GM19395 (cell line): ENCODE results near the gene PSMD3.
"Not testable (repeated sequence)": the region's sequence is repeated elsewhere in the genome, so short reads cannot be mapped to it uniquely, and the experiment has no call there.

ENCODE experiments used
- ATAC-seq: cut with Tn5 transposase; IDR thresholded peaks from one replicate; pipeline ENCODE4 v1.9.1; 2021; ENCODE audit warnings: mild to moderate bottlenecking, moderate library complexity; ENCODE audit not compliant: unreplicated experiment

The PSMD3 gene

DNA sequence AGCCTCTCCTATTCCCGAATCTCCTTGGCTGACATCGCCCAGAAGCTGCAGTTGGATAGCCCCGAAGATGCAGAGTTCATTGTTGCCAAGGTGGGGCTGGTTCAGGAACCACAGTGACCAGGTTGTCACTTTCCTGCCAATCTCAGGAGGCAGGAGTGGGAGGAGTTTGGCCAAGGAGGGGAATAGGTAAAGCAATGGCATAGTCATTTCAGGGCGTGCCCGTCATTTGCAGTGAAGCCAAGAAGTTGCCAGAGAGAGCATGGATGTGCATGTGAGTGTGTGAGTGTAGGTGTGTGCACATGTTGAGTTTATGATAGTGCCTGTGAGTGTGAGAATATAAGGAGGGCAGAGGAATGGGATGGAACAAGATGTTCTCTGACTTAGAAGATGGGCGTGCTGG lies 14.8 kb downstream of the PSMD3 start:
- no peak for ATAC-seq

DNA sequence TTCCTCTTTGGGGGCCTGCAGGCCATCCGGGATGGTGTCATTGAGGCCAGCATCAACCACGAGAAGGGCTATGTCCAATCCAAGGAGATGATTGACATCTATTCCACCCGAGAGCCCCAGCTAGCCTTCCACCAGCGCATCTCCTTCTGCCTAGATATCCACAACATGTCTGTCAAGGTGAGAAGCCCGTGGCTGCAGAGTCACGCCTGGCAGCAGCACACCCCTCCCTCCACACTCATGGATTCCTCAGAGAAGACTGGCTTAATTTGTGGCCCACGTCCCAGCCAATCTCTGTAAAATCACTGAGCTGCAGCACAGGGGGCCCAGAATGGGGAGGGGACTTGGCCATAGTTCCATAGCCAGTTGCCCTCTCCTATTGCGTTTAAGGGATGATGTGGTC lies 15.6 kb downstream of the PSMD3 start:
- ATAC-seq = no peak

DNA sequence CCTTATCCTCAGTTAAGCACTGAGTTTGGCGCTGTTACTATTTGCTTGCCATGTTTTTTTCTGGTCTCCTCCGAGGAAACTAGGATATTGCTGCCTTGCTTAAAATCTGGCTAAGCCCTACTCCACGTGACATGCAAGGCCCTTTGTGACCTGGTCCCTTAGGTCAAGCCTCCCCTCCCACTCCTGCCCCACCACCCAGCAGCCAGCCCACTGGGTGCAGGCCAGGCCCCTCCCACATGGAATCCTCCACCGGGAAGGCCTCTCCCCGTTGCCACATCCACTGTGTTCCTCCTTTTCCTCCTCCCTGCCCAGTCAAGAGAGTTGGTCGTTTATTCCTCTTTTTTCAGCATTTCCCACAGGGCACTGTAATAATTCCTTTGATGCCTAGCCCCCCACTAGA lies 16.2 kb downstream of the PSMD3 start:
- no peak for ATAC-seq

DNA sequence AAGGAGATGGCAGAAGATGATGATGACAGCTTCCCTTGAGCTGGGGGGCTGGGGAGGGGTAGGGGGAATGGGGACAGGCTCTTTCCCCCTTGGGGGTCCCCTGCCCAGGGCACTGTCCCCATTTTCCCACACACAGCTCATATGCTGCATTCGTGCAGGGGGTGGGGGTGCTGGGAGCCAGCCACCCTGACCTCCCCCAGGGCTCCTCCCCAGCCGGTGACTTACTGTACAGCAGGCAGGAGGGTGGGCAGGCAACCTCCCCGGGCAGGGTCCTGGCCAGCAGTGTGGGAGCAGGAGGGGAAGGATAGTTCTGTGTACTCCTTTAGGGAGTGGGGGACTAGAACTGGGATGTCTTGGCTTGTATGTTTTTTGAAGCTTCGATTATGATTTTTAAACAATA lies 16.9 kb downstream of the PSMD3 start:
- ATAC-seq = no peak

DNA sequence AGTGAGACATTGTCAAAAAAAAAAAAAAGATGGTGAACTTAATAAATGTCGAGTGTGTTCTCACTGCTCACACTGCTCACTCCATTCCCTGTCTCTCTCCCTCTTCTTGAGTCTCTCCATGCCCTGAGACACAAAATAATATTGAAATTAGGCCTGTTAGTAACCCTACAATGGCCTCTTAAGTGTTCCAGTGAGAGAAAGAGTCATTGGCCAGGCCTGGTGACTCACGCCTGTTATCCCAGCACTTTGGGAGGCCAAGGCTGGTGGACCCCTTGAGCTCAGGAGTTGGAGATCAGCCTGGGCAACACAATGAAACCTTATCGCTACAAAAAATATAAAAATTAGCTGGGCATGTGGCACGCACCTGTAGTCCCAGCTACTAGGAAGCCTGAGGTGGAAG lies 18.5 kb downstream of the PSMD3 start:
- no peak for ATAC-seq

DNA sequence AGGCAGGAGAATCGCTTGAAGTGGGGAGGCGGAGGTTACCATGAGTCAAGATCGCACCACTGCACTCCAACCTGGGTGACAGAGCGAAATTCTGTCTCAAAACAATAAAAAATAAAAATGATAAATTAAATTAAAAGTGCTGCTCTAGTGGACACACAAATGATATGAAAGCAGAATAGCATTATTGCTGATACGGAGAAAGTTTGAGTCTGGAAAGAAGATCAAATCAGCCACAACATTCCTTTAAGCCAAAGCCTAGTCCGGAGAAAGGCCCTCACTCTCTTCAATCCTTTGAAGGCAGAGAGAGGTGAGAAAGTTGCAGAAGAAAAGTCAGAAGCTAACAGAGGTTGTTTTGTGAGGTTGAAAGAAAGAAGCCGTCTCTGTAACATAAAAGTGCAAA lies 19.6 kb downstream of the PSMD3 start:
- ATAC-seq = no peak

DNA sequence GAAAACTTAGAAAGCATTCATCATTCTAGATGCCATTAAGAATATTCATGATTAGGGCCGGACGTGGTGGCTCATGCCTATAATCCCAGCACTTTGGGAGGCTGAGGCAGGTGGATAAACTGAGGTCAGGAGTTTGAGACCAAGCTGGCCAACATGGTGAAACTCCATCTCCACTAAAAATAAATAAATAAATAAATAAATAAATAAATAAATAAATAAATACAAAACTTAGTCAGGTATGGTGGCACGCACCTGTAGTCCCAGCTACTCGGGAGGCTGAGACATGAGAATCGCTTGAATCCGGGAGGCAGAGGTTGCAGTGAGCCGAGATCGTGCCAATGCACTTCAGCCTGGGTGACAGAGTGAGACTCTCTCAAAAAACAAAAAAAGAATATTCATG lies 20.7 kb downstream of the PSMD3 start:
- ATAC-seq = not testable (repeated sequence)

DNA sequence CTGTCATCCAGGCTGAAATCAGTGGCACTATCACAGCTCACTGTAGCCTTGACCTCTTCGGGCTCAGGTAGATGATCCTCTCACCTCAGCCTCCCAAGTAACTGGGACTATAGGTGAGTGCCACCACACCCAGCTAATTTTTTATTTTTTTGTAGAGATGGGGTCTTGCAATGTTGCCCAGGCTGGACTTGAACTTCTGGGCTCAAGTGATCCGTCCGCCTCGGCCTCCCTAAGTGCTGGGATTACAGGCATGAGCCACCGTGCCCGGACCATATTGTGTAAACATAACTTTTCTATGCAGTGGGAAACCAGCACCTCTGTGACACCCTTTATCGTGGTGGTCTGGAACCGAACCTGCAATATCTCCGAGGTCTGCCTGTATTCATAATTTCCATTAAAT lies 23.5 kb downstream of the PSMD3 start:
- ATAC-seq = no peak

DNA sequence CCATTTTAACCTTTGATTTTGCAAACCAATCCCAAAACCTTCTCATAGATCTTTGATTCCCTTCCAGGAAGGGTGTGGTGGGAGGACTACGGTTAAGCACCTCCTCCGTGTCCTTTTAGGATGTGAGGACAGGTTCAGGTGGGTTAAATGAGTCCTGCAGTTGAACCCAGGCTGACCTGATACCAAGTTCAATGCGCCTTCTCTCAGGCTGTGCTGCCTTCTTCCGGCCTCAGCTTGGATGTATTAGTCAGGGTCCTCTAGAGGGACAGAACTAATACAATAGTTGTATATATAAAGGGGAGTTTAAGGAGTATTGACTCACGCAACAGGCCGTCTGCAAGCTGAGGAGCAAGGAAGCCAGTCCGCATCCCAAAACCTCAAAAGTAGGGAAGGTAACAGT lies 24.1 kb downstream of the PSMD3 start:
- no peak for ATAC-seq

DNA sequence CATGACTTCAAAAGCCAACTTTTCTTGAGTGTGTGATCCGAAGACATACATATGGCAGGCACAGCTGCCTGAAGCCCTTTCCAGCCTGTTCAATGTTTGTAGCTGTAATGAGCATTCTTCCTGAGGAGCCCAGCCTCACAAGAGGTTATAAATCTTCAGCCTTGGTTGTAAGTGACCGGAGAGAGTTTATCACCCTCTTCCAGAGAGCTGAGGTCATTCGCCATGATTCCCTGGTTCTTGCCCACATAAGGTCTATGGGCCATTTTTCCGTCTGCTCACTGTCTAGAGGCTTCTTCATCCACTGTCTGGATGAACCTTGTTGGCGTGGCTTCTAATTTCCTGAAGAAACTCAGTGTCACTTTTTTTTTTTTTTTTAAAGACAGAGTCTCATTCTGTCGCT lies 24.9 kb downstream of the PSMD3 start:
- no peak for ATAC-seq

DNA sequence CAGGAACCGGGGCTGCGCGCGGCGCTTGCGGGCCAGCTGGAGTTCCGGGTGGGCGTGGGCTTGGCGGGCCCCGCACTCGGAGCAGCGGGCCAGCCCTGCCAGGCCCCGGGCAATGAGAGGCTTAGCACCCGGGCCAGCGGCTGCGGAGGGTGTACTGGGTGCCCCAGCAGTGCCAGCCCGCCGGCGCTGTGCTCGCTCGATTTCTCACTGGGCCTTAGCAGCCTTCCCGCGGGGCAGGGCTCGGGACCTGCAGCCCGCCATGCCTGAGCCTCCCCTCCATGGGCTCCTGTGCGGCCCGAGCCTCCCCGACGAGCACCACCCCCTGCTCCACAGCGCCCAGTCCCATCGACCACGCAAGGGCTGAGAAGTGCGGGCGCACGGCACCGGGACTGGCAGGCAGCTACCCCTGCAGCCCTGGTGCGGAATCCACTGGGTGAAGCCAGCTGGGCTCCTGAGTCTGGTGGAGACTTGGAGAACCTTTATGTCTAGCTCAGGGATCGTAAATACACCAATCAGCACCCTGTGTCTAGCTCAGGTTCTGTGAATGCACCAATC lies 30.4 kb downstream of the PSMD3 start:
- not testable (repeated sequence) for ATAC-seq

DNA sequence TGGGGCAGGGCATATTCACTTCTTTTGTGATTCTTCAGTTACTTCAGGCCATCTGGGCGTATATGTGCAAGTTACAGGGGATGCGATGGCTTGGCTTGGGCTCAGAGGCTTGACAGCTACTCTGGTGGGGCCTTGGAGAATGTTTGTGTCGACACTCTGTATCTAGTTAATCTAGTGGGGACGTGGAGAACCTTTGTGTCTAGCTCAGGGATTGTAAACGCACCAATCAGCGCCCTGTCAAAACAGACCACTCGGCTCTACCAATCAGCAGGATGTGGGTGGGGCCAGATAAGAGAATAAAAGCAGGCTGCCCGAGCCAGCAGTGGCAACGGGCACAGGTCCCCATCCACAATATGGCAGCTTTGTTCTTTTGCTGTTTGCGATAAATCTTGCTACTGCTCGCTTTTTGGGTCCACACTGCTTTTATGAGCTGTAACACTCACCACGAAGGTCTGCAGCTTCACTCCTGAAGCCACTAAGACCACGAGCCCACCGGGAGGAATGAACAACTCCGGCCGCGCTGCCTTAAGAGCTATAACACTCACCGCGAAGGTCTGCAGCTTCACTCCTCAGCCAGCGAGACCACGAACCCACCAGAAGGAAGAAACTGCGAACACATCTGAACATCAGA lies 31.5 kb downstream of the PSMD3 start:
- ATAC-seq = not testable (repeated sequence)

DNA sequence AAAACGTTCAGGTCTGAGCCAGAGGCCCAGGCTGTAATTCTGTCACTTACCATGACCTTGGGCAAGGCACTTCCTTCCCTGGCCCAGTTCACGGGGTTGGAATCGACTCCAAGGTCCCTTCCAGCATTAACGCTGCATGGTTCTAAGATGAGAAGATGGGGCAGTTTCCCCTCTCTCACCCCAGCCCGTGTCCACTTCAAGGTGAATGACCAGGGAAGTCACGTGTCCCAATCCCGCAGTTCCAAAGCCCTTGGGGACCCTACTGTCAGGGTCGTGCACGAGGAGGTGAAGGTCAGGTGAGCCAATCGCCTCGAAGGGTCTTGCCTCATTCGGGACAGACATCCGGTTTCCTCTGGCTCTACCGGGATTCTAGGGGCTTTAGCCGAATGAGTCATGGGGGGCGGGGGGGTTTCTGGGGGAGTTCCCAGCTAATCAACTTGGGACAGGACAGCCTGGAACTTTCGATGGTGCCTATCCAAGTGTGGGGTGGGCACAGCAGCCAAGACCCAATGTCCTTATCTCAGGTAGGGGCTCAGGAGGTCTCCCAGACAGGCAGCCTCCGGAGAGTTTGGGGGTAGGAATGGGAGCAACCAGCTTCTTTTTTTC lies 33.9 kb downstream of the PSMD3 start:
- no peak for ATAC-seq

DNA sequence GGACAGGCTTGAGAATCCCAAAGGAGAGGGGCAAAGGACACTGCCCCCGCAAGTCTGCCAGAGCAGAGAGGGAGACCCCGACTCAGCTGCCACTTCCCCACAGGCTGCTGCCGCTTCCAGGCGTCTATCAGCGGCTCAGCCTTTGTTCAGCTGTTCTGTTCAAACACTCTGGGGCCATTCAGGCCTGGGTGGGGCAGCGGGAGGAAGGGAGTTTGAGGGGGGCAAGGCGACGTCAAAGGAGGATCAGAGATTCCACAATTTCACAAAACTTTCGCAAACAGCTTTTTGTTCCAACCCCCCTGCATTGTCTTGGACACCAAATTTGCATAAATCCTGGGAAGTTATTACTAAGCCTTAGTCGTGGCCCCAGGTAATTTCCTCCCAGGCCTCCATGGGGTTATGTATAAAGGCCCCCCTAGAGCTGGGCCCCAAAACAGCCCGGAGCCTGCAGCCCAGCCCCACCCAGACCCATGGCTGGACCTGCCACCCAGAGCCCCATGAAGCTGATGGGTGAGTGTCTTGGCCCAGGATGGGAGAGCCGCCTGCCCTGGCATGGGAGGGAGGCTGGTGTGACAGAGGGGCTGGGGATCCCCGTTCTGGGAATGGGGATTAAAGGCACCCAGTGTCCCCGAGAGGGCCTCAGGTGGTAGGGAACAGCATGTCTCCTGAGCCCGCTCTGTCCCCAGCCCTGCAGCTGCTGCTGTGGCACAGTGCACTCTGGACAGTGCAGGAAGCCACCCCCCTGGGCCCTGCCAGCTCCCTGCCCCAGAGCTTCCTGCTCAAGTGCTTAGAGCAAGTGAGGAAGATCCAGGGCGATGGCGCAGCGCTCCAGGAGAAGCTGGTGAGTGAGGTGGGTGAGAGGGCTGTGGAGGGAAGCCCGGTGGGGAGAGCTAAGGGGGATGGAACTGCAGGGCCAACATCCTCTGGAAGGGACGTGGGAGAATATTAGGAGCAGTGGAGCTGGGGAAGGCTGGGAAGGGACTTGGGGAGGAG lies 34.7 kb downstream of the PSMD3 start, which contains the start of gene CSF3:
TSS of gene CSF3 (plus strand) at position 436 of the 993 bp plus-strand sequence. CDS start at position 471, 35 bp downstream.
- ATAC-seq = no peak

DNA sequence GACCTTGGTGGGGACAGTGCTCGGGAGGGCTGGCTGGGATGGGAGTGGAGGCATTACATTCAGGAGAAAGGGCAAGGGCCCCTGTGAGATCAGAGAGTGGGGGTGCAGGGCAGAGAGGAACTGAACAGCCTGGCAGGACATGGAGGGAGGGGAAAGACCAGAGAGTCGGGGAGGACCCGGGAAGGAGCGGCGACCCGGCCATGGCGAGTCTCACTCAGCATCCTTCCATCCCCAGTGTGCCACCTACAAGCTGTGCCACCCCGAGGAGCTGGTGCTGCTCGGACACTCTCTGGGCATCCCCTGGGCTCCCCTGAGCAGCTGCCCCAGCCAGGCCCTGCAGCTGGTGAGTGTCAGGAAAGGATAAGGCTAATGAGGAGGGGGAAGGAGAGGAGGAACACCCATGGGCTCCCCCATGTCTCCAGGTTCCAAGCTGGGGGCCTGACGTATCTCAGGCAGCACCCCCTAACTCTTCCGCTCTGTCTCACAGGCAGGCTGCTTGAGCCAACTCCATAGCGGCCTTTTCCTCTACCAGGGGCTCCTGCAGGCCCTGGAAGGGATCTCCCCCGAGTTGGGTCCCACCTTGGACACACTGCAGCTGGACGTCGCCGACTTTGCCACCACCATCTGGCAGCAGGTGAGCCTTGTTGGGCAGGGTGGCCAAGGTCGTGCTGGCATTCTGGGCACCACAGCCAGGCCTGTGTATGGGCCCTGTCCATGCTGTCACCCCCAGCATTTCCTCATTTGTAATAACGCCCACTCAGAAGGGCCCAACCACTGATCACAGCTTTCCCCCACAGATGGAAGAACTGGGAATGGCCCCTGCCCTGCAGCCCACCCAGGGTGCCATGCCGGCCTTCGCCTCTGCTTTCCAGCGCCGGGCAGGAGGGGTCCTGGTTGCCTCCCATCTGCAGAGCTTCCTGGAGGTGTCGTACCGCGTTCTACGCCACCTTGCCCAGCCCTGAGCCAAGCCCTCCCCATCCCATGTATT lies 35.7 kb downstream of the PSMD3 start:
- ATAC-seq = no peak

DNA sequence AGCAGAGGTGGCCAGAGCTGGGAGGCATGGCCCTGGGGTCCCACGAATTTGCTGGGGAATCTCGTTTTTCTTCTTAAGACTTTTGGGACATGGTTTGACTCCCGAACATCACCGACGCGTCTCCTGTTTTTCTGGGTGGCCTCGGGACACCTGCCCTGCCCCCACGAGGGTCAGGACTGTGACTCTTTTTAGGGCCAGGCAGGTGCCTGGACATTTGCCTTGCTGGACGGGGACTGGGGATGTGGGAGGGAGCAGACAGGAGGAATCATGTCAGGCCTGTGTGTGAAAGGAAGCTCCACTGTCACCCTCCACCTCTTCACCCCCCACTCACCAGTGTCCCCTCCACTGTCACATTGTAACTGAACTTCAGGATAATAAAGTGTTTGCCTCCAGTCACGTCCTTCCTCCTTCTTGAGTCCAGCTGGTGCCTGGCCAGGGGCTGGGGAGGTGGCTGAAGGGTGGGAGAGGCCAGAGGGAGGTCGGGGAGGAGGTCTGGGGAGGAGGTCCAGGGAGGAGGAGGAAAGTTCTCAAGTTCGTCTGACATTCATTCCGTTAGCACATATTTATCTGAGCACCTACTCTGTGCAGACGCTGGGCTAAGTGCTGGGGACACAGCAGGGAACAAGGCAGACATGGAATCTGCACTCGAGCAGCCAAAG lies 36.9 kb downstream of the PSMD3 start:
- no peak for ATAC-seq

DNA sequence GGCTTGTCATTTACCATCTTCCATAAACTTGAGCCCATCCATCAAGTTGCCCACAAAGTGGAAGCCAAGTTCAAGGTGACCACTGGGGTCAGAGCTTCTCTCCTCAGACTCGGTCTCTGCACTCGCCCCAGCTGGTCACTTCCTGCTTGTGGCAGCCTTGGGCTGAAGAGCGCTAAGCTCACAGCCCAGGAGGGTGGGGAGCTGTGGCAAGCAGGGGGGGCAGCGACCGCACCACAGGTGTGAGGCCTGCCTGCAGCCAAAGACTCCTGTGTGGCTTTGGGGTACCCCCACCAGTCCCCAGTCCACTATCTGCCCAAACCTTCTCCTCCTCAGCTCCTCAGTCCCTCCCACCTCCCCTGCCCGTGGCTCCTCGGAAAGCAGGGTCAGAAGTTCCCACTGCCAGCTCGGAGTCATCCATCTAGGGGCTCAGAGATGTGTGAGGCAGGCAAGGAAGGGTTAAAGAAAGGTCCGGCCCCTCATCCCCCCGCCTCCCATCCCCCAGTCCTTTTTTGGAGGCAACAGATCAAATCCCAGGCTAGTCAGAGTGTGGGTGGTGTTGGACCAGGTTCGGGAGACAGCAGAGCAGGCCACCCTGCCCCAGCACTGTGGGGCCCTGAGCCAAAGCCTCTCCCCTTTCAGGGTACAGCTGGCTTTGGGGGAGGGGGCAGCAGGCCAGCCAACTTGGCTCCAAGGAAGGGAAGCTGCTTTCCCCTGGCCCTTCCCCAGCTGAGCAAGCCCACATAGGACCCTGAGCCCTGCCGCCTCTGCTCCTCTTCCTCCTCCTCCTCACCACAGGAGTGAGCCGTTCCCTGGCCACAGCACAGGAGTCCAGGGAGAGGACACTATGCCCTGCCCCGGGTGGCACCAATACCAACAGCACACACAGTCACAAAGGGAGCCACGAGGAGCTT lies 37.9 kb downstream of the PSMD3 start:
- ATAC-seq = no peak

DNA sequence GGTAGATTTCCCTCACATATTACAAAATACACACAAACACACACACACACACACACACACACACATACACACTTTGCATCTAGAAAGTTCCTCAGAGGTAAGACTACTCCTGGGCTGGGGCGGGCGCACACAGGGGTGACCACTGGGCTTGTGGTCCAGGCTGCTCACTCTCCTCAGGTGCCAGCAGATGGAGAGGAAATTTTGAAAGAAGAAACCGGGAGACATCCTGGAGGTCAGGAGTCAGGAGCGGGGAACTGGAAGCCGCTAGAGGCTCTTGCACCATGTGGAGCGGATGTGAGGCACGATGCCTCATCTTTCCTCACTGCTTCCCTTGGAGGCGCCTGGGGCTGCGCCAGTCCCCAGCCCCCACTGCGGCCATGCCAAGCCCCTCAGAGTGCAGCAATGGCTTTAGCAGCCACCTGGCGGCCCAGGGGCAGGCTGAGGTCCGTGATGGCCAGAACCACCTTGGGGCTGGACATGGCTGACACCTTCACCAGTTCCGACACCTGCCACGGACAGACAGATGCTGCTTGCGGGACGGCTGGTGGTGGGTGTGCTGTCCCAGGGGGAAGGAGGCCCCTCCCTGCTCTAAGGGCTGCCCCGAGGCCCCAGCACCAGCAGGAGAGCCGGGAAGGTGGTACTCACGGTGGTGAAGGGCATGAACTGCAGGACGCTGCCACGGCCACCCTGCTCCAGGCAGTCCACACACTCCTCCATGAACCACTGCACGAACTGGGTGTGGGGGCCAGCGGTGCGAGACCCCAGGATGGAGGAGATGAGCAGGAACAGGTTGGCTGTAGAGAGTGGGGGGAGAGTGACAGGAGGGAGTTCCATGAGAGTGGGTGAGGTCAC lies 38.8 kb downstream of the PSMD3 start:
- ATAC-seq = no peak
